Stomach (tissue), 9 donors: ENCODE measurements around the gene WDR7. TPM values are rescaled to one million over a fixed set of nuclear protein-coding genes. Genes with fewer than 3 reads are reported as not detected.
A peak's percentile ranks its signal among the peaks of the same experiment; 100 is the strongest.

Experiments
- DNase-seq, 2 donors: peaks; one replicate each; pipeline versions ENCODE4 v3.0.0 to v3.0.0-alpha.2; 2013 to 2019
- H3K27ac ChIP-seq, 5 donors: fragments of 200-600 bp in 4 of 5; sonication (generic) in 4 of 5; one replicate each; pipeline ENCODE4 v1.5.1; 2013 to 2019; ENCODE audit warnings: mild to moderate bottlenecking in 1 of 5, moderate library complexity in 1 of 5
- H3K27me3 ChIP-seq, 3 donors: fragments of 200-600 bp; sonication (generic); one replicate each; pipeline ENCODE4 v1.5.1; 2017 to 2019; ENCODE audit warnings: mixed run types in 1 of 3
- H3K36me3 ChIP-seq, 4 donors: fragments of 200-600 bp; sonication (generic); 1 replicate in 3 of 4; 2 replicates in 1 of 4; pipeline ENCODE4 v1.5.1; 2016 to 2019
- H3K4me1 ChIP-seq, 4 donors: fragments of 200-600 bp; sonication (generic); one replicate each; pipeline ENCODE4 v1.5.1; 2016 to 2019
- H3K4me3 ChIP-seq, 4 donors: fragments of 200-600 bp; sonication (generic) in 3 of 4; one replicate each; pipeline ENCODE4 v1.5.1; 2016 to 2019; ENCODE audit warnings: mild to moderate bottlenecking in 1 of 4
- H3K9me3 ChIP-seq, 4 donors: fragments of 200-600 bp; sonication (generic); one replicate each; pipeline ENCODE4 v1.5.1; 2016 to 2019
- CTCF ChIP-seq, 7 experiments: fragments of 450-650 bp in 4 of 7; fragments of 200-600 bp in 3 of 7; sonication (generic) in 3 of 7; IDR thresholded peaks; one replicate each; pipeline ENCODE4 v1.5.1; 2016 to 2019; ENCODE audit warnings: antibody characterized with exemption in 7 of 7, control low read depth in 2 of 7, mild to moderate bottlenecking in 1 of 7
- EP300 ChIP-seq: sonication (generic); formaldehyde crosslinking; IDR thresholded peaks from one replicate; pipeline ENCODE4 v1.6.1; 2017; ENCODE audit warnings: antibody characterized with exemption
- POLR2A ChIP-seq, 4 donors: fragments of 450-650 bp; IDR thresholded peaks; one replicate each; pipeline ENCODE4 v1.6.1; 2016; ENCODE audit warnings: antibody characterized with exemption in 4 of 4, control low read depth in 2 of 4, mild to moderate bottlenecking in 1 of 4, moderate library complexity in 1 of 4
- POLR2AphosphoS5 ChIP-seq, 3 donors: sonication (generic); formaldehyde crosslinking; IDR thresholded peaks; one replicate each; pipeline ENCODE4 v1.6.1; 2016; ENCODE audit warnings: antibody characterized with exemption in 3 of 3
- WGBS, 5 donors: extraction: QIAGEN DNeasy Blood & Tissue Kit in 3 of 5; methylation state at CpG; one replicate each; pipeline versions ENCODE4 v1.1.5 to v1.1.7; 2013 to 2018; 5-methylcytosine and 5-hydroxymethylcytosine counted together
- intact Hi-C: fragments of 100-400 bp; cut with DNase I; formaldehyde crosslinking; loops from one replicate; pipeline ENCODE4 v1.15.1; 2023; ENCODE audit warnings: low total_unique reads
- polyA plus RNA-seq, 3 donors: library from polyadenylated mRNA; stranded (reverse); fragments of 200-250 nt; gene quantifications; one replicate each; pipeline ENCODE4 v1.2.3, GENCODE V29; 2013
- total RNA-seq, 5 donors: library from RNA; depleted of rRNA; stranded (reverse); fragments of >200 nt; gene quantifications; one replicate each; pipeline versions ENCODE4 v1.1.0 to v1.2.3, GENCODE V29; 2014 to 2016
- donor health status: healthy with polysubstance abuse.
- donor health status: Bipolar disorder and iron deficiency.
- donor health status: healthy.

The WDR7 gene
- total and polyA plus RNA-seq, 8 donors = 1.7 to 250 (median 47.2) TPM

- peak within 1 kb of the TSS; percentile 69 to 91 (median 83) for H3K4me3 ChIP-seq
- peaks cover 0 to 8% (median 6%) of the 10 kb centered on the region in 4 donors for H3K36me3 ChIP-seq
- H3K9me3 ChIP-seq = no peaks in the 10 kb centered on the region
- H3K27me3 ChIP-seq = no peaks in the 10 kb centered on the region
- H3K27ac ChIP-seq = peak within 1 kb of the TSS; percentile 83 to 98 (median 96)
- 0 to 1% (median 0%) methylated on average over 53 to 64 of the region's 64 CpGs for WGBS, 5 donors
- intact Hi-C loops = no loop called here
- DNase-seq = peak; percentile 99 to 100
- TF ChIP-seq POLR2AphosphoS5 (IDR thresholded peaks at IDR 0.05) = peak; percentile 64 to 95 (median 92)
- peak in 1 of 4 donors; percentile 59 for TF ChIP-seq POLR2A (IDR thresholded peaks at IDR 0.05)
- TF ChIP-seq CTCF (IDR thresholded peaks at IDR 0.05) = peak in 1 of 7 experiments; percentile 12
- TF ChIP-seq EP300 = no peak
- peaks cover 14 to 46% (median 25%) of the 10 kb centered on the region in 4 donors for H3K4me1 ChIP-seq
These were observed 12.7 kb upstream of the WDR7 start, which contains the start of gene TXNL1 for GRCh38 chr18:56638232-56639103. TSS of gene TXNL1 (minus strand) at chr18:56638592. CDS start at chr18:56638440, 152 bp downstream.

GRCh38 chr18:56639104-56639381 lies 12.1 kb upstream of the WDR7 start:
- Histone ChIP-seq H3K36me3 (peaks cover 0 to 8% (median 6%) of the 10 kb centered on the region in 4 donors), H3K4me1 (peaks cover 12 to 40% (median 24%) of the 10 kb centered on the region in 4 donors), H3K27ac (peak overlapping the region; percentile 73 to 98 (median 96)), H3K9me3 (no peaks in the 10 kb centered on the region), H3K27me3 (no peaks in the 10 kb centered on the region), H3K4me3 (peak overlapping the region; percentile 69 to 91 (median 83))
- DNase-seq = no peak
- no peak for TF ChIP-seq EP300
- TF ChIP-seq CTCF (IDR thresholded peaks at IDR 0.05) = no peak
- no peak for TF ChIP-seq POLR2A (IDR thresholded peaks at IDR 0.05)
- TF ChIP-seq POLR2AphosphoS5 (IDR thresholded peaks at IDR 0.05) = no peak
- intact Hi-C loops = no loop called here
- 11 to 35% (median 22%) methylated on average over 6 of the region's 6 CpGs for WGBS, 5 donors

- no peak overlapping the region for H3K4me3 ChIP-seq
- intact Hi-C loops = no loop called here
- no peaks in the 10 kb centered on the region for H3K27me3 ChIP-seq
- no peaks in the 10 kb centered on the region for H3K9me3 ChIP-seq
- DNase-seq = no peak
- H3K36me3 ChIP-seq = peaks cover 0 to 8% (median 5%) of the 10 kb centered on the region in 4 donors
- TF ChIP-seq POLR2A (IDR thresholded peaks at IDR 0.05) (no peak), EP300 (no peak), CTCF (IDR thresholded peaks at IDR 0.05) (no peak), POLR2AphosphoS5 (IDR thresholded peaks at IDR 0.05) (no peak)
- H3K27ac ChIP-seq = peak overlapping the region in 2 of 5 donors; percentile 96 to 98
- 88 to 98% (median 96%) methylated on average over 9 of the region's 9 CpGs for WGBS, 5 donors
- peaks cover 8 to 35% (median 22%) of the 10 kb centered on the region in 4 donors for H3K4me1 ChIP-seq
These were observed 11.6 kb upstream of the WDR7 start for GRCh38 chr18:56639571-56639970.

GRCh38 chr18:56641714-56642337 lies 9.3 kb upstream of the WDR7 start:
- Histone ChIP-seq H3K9me3 (no peaks in the 10 kb centered on the region), H3K4me1 (peaks cover 0 to 22% (median 8%) of the 10 kb centered on the region in 4 donors), H3K27ac (no peak overlapping the region), H3K27me3 (no peaks in the 10 kb centered on the region), H3K4me3 (no peak overlapping the region), H3K36me3 (no peaks in the 10 kb centered on the region)
- no peak for DNase-seq
- intact Hi-C loops = no loop called here
- 69 to 82% (median 77%) methylated on average over 8 of the region's 8 CpGs for WGBS, 5 donors
- TF ChIP-seq EP300 = no peak
- no peak for TF ChIP-seq POLR2A (IDR thresholded peaks at IDR 0.05)
- TF ChIP-seq CTCF (IDR thresholded peaks at IDR 0.05) = no peak
- no peak for TF ChIP-seq POLR2AphosphoS5 (IDR thresholded peaks at IDR 0.05)
